GM18499 (cell line): ENCODE results near the gene FAM111B.
A peak's percentile ranks its signal among the peaks of the same experiment; 100 is the strongest.
"Not testable (repeated sequence)": the region's sequence is repeated elsewhere in the genome, so short reads cannot be mapped to it uniquely, and the experiment has no call there.

Source experiments
- ATAC-seq: cut with Tn5 transposase; IDR thresholded peaks from one replicate; pipeline ENCODE4 v1.9.1; 2021; ENCODE audit warnings: moderate number of reproducible peaks; ENCODE audit not compliant: insufficient read depth, unreplicated experiment

FAM111B gene

DNA sequence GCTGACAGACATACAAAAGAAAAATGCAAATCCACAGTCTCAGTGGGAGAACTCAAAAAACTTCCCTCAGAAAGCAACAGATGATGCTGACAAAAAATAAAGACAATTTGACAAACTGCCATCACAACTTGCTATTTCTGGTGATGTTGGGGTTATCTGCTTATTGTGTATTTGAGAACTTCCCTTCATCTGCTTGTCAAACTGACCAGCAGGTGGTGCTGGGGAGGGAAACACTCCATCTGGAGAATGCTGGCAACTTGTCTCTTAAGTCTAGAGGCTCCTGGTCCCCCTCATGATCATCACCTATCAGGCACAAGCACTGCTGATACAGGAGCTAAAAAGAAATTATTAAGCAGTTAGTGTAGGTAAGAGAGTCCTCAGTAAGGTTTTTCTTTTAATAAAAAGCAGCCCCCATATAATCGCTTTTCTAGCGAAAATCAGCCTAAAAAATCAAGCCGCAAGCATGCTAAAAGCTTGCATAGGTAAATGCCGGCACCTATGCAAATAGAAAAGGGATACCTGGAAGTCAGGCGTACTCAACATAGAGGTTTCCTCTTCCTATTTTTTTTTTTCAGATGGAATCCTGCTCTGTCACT, 9.8 kb upstream of the FAM111B start:
- ATAC-seq, result no peak

- ATAC-seq, result not testable (repeated sequence)
Measured at GRCh38 chr11:59097938-59098337, 9.1 kb upstream of the FAM111B start.

DNA sequence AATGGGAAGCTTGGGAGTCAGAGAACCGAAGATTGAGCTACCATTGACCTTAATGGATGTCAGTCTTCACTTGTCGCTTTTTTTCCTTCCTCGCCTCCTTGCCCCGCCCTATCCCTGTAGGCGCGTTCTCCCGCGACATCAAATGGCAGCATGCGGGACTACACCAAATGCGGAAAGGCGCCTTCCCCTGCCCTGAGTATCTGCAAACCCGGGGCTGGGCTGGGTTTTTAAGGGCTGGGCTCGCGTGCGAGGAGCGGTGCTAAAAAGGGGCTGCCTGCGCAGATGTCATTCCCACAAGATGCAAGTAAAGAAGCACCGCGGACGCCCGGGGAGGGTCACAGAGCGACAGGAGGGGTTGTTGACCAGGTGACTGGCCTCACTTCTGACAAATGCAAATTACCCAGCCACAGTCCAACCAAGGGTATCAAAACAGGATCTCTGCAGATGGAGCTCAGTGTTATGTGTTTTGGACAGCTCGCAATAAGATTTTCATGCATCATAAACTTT, 4.7 kb upstream of the FAM111B start:
- ATAC-seq, result peak; percentile 59

GRCh38 chr11:59107721-59108120, 684 bp downstream of the FAM111B start:
- not testable (repeated sequence) for ATAC-seq

GRCh38 chr11:59112494-59112893, 5.5 kb downstream of the FAM111B start:
- no peak for ATAC-seq

DNA sequence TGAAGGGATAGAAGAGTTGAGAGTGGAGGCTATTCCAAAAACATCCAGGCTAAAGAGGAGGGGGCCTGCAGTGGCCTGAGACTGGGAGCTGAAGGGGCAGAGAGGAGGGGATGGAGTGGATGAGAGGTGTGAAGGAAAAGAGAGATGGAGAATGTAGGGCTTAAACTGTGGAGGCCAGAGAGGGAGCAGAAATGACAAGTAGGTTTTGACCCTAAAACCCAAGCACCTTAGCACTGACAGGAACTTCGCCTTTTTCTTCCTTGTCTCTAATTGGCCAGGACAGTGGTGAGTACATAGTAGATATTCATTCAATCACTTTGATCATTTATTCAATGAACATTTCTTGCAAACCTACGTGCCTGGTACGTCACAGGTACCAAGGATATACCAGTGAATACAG, 7.3 kb downstream of the FAM111B start:
- no peak for ATAC-seq

- no peak for ATAC-seq
Measured at GRCh38 chr11:59115553-59115952, 8.5 kb downstream of the FAM111B start.

DNA sequence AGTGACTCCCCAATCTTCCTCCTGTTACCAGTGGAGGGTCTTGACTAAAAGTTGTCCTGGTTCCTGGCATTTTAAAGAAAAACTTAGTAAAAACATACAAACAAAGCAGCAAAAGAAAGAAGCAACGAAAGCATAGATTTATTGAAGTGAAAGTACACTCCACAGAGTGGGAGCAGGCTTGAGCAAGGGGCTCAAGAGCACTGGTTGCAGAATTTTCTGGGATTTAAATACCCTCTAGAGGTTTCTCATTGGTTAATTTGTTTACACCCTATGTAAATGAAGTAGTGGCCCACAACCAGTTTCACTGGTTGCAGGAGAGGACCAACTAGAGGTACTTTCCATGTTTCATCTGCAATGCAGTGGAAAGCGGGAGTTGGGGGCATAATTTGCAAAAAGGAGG, 10.7 kb downstream of the FAM111B start:
- no peak for ATAC-seq

GRCh38 chr11:59119826-59120225, 12.8 kb downstream of the FAM111B start:
- ATAC-seq, result no peak

DNA sequence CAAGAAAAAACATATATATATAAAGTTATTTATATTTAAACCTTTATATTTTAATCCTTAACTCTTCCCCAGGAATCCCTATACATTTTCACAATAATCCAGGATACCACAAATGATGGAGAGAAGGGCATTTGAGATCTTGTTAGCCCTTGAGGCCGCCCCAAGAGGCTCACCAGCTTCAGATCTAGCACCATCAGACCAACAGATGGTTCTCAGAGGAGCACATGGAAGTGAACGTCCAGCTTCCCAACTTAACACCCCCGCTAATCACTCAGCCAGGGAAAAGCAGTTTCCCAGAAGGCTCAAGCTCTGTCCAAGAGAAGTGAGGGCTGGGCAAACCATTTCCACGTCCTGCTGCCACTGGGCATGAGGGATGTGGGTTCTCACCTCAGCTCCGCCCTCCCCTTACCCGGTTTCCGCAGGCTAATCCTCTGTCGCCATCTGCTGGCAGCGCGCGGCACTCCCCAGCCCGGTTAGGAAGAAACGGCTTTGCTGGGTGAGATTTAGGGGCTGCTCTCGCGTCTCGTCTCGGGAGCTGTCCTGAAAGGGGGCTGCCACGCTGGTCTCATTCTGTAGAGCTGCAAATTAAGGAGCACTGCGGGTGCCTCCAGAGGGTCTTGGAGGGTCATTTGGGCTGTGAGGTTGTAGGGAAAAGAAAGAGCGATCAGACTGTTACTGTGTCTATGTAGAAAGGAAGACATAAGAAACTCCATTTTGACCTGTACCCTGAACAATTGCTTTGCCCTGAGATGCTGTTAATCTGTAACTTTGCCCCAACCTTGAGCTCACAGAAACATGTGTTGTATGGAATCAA, 28.8 kb downstream of the FAM111B start:
- peak; percentile 74 for ATAC-seq

- ATAC-seq, result not testable (repeated sequence)
Measured at GRCh38 chr11:59136551-59136950, 29.5 kb downstream of the FAM111B start.

- ATAC-seq, result no peak
Measured at GRCh38 chr11:59137190-59137589, 30.2 kb downstream of the FAM111B start.

- no peak for ATAC-seq
Measured at GRCh38 chr11:59138643-59139042, 31.6 kb downstream of the FAM111B start.

DNA sequence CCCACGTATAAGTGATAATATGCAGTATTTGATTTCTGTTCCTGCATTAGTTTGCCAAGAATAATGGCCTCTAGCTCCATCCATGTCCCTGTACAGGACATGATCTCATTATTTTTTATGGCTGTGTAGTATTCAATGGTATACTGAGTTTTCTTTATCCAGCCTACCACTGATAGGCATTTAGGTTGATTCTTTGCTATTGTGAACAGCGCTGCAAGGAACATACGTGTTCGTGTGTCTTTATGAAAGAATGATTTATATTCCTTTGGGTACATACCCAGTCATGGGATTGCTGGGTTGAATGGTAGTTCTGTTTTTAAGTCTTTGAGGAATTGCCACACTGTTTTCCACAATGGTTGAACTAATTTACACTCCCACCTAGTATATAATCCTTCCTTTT, 34.2 kb downstream of the FAM111B start:
- no peak for ATAC-seq

DNA sequence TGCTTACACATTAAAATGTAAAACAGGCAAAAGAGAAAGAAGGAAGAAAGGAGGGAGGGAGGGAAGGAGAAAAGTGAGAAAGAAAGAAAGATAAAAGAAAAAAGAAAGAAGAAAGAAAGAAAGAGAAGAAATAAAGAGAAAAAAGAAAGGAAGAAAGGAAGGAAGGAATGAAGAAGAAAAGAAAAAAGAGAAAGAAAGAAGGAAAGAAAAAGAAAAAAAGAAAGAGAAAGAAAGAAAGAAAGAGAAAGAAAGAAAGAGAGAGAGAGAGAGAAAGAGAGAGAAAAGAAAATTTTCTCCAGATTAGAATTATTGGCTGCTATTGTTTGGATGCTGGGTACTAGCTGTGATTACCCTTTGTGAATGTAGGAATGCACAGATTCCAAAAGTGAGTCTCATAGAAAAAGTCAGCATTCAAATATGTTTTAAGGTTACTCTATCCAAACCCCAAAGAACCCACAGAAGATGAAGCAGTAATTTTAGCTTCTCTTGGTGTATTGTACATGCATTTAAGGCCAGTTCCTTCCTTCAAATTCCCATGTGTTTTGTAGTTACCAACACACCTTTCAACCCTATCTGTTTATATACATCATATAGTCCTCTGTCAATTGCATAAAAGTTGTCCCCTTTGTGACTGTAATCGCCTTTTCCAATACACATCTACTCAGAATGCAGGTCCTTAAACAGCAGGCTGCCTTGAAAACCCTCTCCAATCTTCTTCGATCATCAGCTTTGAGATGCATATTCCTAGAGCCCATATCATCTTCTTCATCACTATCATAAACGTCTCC, 34.8 kb downstream of the FAM111B start:
- ATAC-seq, result no peak

GRCh38 chr11:59142530-59143507, 35.8 kb downstream of the FAM111B start, which contains the start of gene FAM111A:
TSS of gene FAM111A (plus strand) at chr11:59142856. CDS start at chr11:59148873, 6,017 bp downstream.
- peak; percentile 41 for ATAC-seq

DNA sequence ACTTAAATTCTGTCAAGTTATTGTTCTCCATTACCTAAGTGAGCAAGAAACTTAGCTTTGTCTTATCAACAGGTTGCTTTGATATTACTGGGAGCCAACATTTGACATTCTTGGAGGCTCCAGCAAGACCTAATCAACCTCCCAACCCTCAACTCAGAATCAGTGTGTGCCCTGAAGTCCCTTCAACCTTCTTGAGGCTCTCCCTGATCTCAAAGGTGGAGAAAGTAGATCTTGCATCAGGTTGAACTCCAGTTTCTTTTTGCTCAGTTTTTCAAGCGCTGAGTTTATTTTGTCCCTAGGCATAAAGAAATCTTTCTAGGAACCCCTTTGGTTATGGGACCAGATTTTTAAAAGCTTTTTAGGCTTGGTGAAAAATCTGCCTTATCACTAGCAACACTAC, 37.1 kb downstream of the FAM111B start:
- no peak for ATAC-seq

DNA sequence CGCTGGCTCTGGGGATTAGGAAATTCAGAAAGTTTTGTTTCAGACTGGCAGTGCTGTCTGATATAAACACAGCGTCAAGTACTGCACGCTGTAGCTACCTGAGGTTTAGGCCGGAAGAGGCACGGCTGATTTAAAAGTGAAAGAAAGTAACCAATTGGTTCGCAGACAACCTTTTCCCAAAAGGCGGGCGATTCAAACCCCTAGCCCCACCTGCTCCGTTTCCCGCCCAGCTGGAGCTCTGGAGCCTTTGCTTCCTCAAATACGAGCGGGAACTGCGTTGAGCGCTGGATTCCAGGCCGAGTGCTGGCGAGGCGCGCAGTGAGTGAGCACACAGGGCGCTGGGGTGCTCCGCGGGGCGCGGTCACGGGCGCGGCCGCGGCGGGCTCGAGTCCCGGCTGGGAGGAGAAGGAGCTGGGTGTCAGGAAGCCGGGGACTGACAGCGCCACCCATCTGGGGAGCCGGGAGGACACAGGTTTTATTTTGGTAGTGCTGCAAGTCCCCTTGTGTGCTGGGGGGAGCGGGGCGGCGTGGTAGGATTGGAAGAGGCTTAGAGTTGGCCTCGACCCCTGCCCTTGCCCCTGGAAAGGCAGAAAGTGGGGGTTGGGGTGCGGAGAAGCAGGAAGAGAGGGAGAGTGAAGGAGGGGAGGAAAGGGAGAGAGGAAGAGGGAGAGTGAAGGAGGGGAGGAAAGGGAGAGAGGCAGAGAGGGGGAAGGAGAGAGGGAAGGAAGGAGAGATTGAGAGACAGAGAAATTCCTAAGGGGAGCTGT, 37.7 kb downstream of the FAM111B start:
- ATAC-seq, result peak; percentile 60

- no peak for ATAC-seq
Measured at GRCh38 chr11:59145534-59145933, 38.5 kb downstream of the FAM111B start.
